Measurements from ENCODE around the gene LRRC8A.
A peak's percentile ranks its signal among the peaks of the same experiment; 100 is the strongest.

Gene LRRC8A

DNA sequence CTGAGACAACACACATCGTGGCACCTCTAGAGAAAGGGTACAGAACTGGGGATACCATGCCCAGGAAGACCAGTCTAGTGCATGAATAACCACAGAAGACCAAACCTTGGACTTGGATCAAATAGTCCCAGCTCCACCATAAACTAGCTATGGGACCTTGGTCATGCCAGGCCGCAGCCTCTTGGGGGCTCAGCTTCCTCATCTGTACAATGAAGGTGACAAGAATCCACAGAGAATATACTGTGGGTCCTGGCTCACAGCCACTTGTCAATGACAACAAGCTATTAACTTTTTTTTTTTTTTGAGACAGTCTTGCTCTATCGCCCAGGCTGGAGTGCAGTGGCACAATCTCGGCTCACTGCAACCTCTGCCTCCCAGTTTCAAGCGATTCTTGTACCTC is 4.1 kb upstream of the LRRC8A start:
- no peak overlapping the region for H3K9ac ChIP-seq (ENCODE audit: low read depth, low read length)

DNA sequence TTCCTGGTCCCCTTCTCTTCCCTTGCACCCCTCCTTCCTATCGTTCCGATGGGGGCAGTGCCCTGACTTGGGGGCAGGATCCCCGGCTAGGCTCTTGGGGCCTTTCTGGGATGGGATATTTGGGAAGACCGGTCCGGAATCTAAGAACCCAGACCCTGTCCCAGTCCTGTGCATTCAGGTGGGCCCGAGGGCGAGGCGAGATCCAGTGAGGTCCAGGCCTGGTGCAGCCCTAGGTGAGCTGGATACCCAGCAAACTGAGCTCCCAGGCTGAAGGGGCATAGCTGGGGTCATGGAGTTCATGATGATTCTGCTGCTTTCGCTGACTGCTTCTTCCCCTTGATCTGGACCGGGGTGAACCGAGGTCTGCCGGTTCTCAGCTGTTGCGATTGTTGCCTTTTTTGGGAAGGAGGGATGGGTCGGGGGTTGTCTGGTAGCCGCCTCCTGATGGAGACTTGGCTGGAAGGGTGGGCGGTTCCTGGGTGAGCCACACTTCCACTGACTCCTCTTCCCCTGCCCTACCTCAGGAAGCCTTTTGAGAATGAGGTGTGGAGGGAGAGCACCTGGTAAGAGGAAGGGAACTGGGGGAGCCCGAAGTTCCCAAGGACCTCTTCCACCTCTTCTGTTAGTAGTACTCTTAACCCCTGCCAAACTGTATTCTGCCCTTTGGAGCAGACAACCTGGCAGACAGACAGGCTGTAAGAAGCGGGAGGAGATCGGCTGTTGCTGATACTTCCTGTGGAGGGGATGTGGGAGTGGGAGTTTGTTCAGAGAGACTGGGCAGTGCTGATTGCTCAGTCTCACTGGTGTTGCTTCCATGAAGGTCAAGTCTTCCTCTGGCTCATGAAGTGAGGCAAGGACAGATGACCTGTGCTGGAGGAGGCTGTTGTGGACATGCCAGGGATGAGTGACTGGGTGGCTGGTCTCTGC is 1.0 kb downstream of the LRRC8A start:
- Histone ChIP-seq H3K9me3 (ENCODE audit: insufficient read depth, low read depth, low read length) (no peaks in the 10 kb centered on the region), H3K9ac (ENCODE audit: low read depth, low read length) (peak overlapping the region; percentile 96), H3K36me3 (ENCODE audit: insufficient read depth, low read depth, low read length) (peaks cover 36% of the 10 kb centered on the region), H3K27ac (ENCODE audit: low read length) (peak overlapping the region; percentile 62), H3K4me3 (ENCODE audit: low read length) (peak overlapping the region; percentile 91), H3K4me1 (ENCODE audit: insufficient read depth, low read length) (peaks cover 16% of the 10 kb centered on the region; the same call in 1 of the 2 replicates), H3K27me3 (ENCODE audit: insufficient read depth, low read length) (no peaks in the 10 kb centered on the region)

More for the DNA sequence above, 4.1 kb upstream of the LRRC8A start:
- no peaks in the 10 kb centered on the region for H3K27me3 ChIP-seq (ENCODE audit: insufficient read depth, low read length)
- no peak overlapping the region for H3K27ac ChIP-seq (ENCODE audit: low read length)
- H3K4me1 ChIP-seq (ENCODE audit: insufficient read depth, low read length), result no peaks in the 10 kb centered on the region
- no peak overlapping the region for H3K4me3 ChIP-seq (ENCODE audit: low read length)
- H3K9me3 ChIP-seq (ENCODE audit: insufficient read depth, low read depth, low read length), result no peaks in the 10 kb centered on the region
- H3K36me3 ChIP-seq (ENCODE audit: insufficient read depth, low read depth, low read length), result no peaks in the 10 kb centered on the region

DNA sequence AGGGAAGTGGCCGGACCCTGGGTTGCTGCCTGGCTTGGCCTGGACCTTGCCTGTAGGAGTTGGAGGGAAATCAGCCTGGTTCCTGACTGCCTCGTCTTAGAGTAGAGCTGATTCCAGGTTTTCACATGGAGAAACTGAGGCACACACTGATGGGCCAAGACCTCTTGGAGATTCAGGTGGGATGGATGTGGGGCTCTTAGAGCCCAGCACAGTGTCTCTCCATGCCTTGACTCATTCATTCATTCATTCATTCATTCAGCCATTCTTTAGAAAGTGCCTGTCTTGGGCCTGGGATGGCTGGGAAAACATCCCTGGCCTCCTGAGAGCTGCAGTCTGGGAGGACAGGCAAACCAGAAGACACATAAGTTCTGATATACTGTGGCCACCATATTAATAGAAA is 2.2 kb downstream of the LRRC8A start:
- Histone ChIP-seq H3K36me3 (ENCODE audit: insufficient read depth, low read depth, low read length) (peaks cover 46% of the 10 kb centered on the region), H3K9me3 (ENCODE audit: insufficient read depth, low read depth, low read length) (no peaks in the 10 kb centered on the region), H3K4me1 (ENCODE audit: insufficient read depth, low read length) (peaks cover 26% of the 10 kb centered on the region; the same call in 1 of the 2 replicates), H3K9ac (ENCODE audit: low read depth, low read length) (no peak overlapping the region), H3K27ac (ENCODE audit: low read length) (no peak overlapping the region), H3K4me3 (ENCODE audit: low read length) (peak overlapping the region; percentile 91; the same call in 1 of the 2 replicates), H3K27me3 (ENCODE audit: insufficient read depth, low read length) (no peaks in the 10 kb centered on the region)

DNA sequence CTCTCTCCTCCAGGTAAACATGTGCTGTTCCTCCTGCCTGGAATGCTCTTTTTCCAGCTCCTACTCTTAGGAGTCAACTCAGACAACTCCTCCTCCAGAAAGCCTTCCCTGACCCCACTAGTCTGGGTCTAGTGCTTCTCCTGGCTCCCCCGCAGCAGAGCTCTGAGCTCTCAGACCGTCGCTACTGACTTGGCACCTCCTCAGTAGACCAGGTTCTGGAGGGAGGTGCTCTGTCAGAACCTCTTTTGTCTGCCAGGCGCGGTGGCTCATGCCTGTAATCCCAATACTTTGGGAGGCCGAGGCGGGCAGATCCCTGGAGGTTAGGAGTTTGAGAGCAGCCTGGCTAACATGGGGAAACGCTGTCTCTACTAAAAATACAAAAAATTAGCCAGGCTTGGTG is 3.4 kb downstream of the LRRC8A start:
- no peaks in the 10 kb centered on the region for H3K27me3 ChIP-seq (ENCODE audit: insufficient read depth, low read length)
- H3K4me3 ChIP-seq (ENCODE audit: low read length), result no peak overlapping the region
- H3K36me3 ChIP-seq (ENCODE audit: insufficient read depth, low read depth, low read length), result peaks cover 56% of the 10 kb centered on the region
- H3K9ac ChIP-seq (ENCODE audit: low read depth, low read length), result peak overlapping the region; percentile 24; the same call in 1 of the 2 replicates
- peaks cover 26% of the 10 kb centered on the region; the same call in 1 of the 2 replicates for H3K4me1 ChIP-seq (ENCODE audit: insufficient read depth, low read length)
- H3K27ac ChIP-seq (ENCODE audit: low read length), result peak overlapping the region; percentile 43
- no peaks in the 10 kb centered on the region for H3K9me3 ChIP-seq (ENCODE audit: insufficient read depth, low read depth, low read length)

DNA sequence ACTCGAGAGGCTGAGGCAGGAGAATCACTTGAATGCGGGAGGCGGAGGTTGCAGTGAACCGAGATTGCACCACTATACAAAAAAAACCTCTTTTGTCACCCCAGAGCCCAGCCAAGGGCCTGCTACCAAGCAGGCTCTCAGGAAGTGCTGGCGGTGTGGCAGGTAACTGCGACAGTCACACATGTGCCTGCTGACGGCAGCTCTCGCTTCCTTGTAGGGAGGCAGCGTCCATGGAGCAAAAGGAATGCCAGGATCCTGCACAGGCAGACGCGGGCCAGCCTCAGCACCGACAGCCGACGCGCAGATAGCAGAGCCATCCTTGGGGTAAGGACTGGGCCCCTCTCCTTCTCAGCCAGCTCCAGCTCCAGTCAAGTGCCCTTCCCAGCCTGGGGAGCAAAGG is 3.9 kb downstream of the LRRC8A start:
- peaks cover 61% of the 10 kb centered on the region for H3K36me3 ChIP-seq (ENCODE audit: insufficient read depth, low read depth, low read length)
- H3K27ac ChIP-seq (ENCODE audit: low read length), result peak overlapping the region; percentile 64
- peaks cover 26% of the 10 kb centered on the region; the same call in 1 of the 2 replicates for H3K4me1 ChIP-seq (ENCODE audit: insufficient read depth, low read length)
- no peaks in the 10 kb centered on the region for H3K9me3 ChIP-seq (ENCODE audit: insufficient read depth, low read depth, low read length)
- H3K4me3 ChIP-seq (ENCODE audit: low read length), result no peak overlapping the region
- H3K9ac ChIP-seq (ENCODE audit: low read depth, low read length), result no peak overlapping the region
- no peaks in the 10 kb centered on the region for H3K27me3 ChIP-seq (ENCODE audit: insufficient read depth, low read length)

DNA sequence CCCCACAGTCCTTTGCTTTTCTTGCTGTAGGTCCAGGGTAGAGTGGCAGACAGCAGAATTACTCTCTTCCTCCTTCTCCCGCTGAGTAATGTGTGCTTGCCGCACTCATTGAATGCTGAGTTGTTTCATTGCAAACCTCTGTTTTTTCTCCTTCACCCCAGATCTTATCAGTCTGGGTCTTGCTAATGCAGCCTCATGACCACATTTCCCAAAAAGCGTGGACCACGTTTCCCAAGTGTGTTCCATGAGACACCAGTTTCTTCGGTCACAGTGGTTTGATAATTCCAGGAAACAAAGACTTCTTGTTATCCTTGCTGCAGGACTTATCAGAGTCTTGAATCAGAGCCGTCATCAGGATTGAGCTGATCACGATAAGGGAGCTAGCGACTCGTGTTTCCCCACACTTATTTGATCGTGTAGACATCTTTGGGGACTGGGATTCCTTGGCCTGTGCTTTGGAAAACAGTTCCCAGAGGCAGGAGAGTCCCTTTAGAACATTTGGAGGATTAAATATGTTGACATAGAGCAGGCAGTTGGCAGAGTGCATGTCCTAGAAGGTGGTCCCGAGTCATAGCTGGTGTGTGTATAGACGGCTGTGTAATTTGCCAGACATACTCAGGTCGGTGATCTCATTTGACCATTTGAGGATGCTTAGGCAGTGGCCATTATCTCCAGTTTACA is 4.4 kb downstream of the LRRC8A start:
- no peaks in the 10 kb centered on the region for H3K9me3 ChIP-seq (ENCODE audit: insufficient read depth, low read depth, low read length)
- no peaks in the 10 kb centered on the region for H3K27me3 ChIP-seq (ENCODE audit: insufficient read depth, low read length)
- H3K36me3 ChIP-seq (ENCODE audit: insufficient read depth, low read depth, low read length), result peaks cover 66% of the 10 kb centered on the region
- H3K27ac ChIP-seq (ENCODE audit: low read length), result peak overlapping the region; percentile 64
- H3K4me3 ChIP-seq (ENCODE audit: low read length), result no peak overlapping the region
- no peak overlapping the region for H3K9ac ChIP-seq (ENCODE audit: low read depth, low read length)
- peaks cover 26% of the 10 kb centered on the region; the same call in 1 of the 2 replicates for H3K4me1 ChIP-seq (ENCODE audit: insufficient read depth, low read length)

DNA sequence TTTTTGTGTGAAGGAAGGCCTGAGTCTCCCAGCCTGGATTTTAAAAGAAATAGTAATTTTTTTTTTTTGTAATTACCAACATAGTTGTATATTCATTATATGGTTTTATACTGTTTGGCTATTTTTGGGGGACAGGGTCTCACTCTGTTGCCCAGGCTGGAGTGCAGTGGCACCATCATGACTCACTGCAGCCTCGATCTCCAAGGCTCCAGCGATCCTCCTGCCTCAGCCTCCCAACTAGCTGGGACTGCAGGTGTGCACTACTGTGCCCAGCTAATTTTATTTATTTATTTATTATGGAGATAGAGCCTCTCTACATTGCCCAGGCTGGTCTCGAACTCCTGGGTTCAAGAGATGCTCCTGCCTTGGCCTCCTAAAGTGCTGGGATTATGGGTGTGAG is 5.1 kb downstream of the LRRC8A start:
- H3K27ac ChIP-seq (ENCODE audit: low read length), result peak overlapping the region; percentile 70

DNA sequence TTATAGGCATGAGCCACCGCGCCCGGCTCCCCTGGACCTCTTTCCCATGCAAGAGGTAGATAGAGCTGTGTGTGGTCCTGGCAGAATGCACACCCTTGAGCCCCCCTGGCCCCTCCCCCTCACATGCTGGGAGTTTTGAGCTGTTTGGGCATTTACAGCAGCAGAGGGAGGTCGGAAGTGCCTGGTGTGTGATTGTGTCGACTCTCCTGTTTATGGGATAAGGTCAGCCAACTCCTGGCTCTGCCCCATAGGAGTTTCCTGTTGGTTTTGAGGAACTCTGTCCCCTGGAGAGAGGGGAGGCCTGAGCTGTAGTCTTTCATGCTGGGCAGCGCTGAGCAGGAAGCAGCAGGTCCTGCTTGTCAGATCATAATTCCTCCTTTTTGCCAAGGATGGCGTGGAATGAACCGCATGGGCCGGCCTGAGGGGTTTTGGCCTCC is 6.0 kb downstream of the LRRC8A start:
- Histone ChIP-seq H3K9me3 (ENCODE audit: insufficient read depth, low read depth, low read length) (no peaks in the 10 kb centered on the region), H3K27ac (ENCODE audit: low read length) (peak overlapping the region; percentile 82), H3K27me3 (ENCODE audit: insufficient read depth, low read length) (no peaks in the 10 kb centered on the region), H3K36me3 (ENCODE audit: insufficient read depth, low read depth, low read length) (peaks cover 82% of the 10 kb centered on the region), H3K4me3 (ENCODE audit: low read length) (peak overlapping the region; percentile 12; the same call in 1 of the 2 replicates), H3K9ac (ENCODE audit: low read depth, low read length) (peak overlapping the region; percentile 57; the same call in 1 of the 2 replicates), H3K4me1 (ENCODE audit: insufficient read depth, low read length) (peaks cover 30% of the 10 kb centered on the region; the same call in 1 of the 2 replicates)

More for the DNA sequence above, 5.1 kb downstream of the LRRC8A start:
- H3K9ac ChIP-seq (ENCODE audit: low read depth, low read length), result peak overlapping the region; percentile 31; the same call in 1 of the 2 replicates
- H3K36me3 ChIP-seq (ENCODE audit: insufficient read depth, low read depth, low read length), result peaks cover 73% of the 10 kb centered on the region
- no peak overlapping the region for H3K4me3 ChIP-seq (ENCODE audit: low read length)
- peaks cover 30% of the 10 kb centered on the region; the same call in 1 of the 2 replicates for H3K4me1 ChIP-seq (ENCODE audit: insufficient read depth, low read length)
- H3K27me3 ChIP-seq (ENCODE audit: insufficient read depth, low read length), result no peaks in the 10 kb centered on the region
- H3K9me3 ChIP-seq (ENCODE audit: insufficient read depth, low read depth, low read length), result no peaks in the 10 kb centered on the region

DNA sequence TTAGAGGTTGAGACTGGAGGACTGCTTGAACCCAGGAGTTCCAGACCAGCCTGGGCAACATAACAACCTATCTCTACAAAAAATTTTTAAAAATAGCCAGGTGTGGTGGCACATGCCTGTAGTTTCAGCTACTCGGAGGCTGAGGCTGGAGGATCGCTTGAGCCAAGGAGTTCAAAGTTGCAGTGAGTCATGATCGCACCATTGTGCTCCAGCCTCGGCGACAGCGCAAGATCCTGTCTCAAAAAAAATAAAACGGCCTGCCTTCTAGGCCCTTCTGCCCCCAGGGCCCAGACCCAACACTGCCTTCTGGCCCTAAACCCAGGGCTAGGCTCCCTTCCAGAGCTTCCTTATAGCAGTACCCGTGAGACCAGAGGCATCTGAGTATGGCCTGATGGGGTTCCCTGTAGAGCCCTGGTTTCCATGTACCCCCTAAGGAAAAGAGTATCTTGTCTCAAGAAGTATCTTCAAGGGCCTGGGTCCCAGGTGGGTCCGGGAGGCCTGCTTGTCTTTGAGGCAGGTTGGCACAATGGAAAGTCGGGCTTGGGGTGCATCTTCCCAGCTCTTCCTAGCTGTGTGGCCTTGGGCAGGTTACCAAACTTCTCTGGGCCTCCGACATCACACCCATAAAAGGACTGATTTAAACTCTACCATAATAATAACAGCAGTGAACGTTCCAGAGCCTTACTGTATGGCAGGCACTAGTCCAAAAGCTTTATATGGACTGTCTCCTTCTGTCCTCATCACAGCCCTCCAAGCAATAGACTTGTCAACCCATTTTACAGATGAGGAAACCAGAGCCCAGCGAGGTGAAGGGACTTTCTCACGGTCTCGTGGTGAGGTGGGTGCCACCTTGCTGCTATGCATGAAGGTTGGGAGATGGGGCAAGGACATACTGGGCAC is 9.6 kb downstream of the LRRC8A start:
- peaks cover 84% of the 10 kb centered on the region for H3K36me3 ChIP-seq (ENCODE audit: insufficient read depth, low read depth, low read length)

DNA sequence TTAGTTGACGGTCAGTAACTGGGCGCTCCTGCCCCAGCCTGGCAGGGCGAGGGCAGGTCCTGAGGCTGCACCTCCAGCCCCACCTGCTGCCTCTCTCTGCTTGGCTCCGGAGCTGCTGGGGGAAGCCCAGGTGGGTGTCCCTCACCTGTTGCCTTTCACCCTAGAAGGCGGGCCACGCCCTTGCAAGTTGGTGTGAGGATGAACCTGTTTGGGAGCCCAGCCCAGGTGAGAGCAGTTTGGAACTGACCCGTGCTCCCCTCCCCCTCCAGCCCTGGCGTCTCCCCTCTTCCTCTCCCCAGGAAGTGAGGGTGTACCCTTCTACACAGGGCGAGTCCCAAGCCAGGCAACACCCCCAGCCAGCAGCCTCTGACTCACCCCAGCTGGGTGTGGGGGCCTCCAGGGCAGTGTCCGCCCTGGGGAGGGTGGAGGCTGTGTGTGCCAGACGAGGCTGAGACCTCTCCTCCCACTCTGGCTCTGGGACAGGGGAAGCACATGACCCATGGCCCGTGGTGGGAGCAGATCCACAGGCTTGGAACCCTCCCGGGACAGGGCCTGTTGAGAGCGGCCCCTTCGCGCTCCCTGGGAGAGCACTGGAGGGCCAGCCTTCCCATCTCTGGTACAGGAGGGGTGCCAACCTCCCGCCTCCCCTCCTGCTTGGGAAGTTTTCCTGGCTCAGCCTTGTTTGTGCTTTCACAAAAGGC is 10.4 kb downstream of the LRRC8A start:
- H3K4me3 ChIP-seq (ENCODE audit: low read length), result no peak overlapping the region

More for the DNA sequence above, 9.6 kb downstream of the LRRC8A start:
- Histone ChIP-seq H3K27me3 (ENCODE audit: insufficient read depth, low read length) (no peaks in the 10 kb centered on the region), H3K9ac (ENCODE audit: low read depth, low read length) (no peak overlapping the region), H3K27ac (ENCODE audit: low read length) (no peak overlapping the region), H3K4me3 (ENCODE audit: low read length) (no peak overlapping the region), H3K4me1 (ENCODE audit: insufficient read depth, low read length) (peaks cover 26% of the 10 kb centered on the region; the same call in 1 of the 2 replicates), H3K9me3 (ENCODE audit: insufficient read depth, low read depth, low read length) (no peaks in the 10 kb centered on the region)

More for the DNA sequence above, 10.4 kb downstream of the LRRC8A start:
- H3K27me3 ChIP-seq (ENCODE audit: insufficient read depth, low read length), result no peaks in the 10 kb centered on the region
- peaks cover 24% of the 10 kb centered on the region; the same call in 1 of the 2 replicates for H3K4me1 ChIP-seq (ENCODE audit: insufficient read depth, low read length)
- H3K9me3 ChIP-seq (ENCODE audit: insufficient read depth, low read depth, low read length), result no peaks in the 10 kb centered on the region
- no peak overlapping the region for H3K27ac ChIP-seq (ENCODE audit: low read length)
- H3K36me3 ChIP-seq (ENCODE audit: insufficient read depth, low read depth, low read length), result peaks cover 84% of the 10 kb centered on the region
- H3K9ac ChIP-seq (ENCODE audit: low read depth, low read length), result no peak overlapping the region

Measured in iPS-20b (cell line).